K562 (cell line): Measurements from ENCODE around the gene LDLRAD3. TPM values are rescaled to one million over a fixed set of nuclear protein-coding genes. Genes with fewer than 3 reads are reported as not detected.

Source experiments
- ATAC-seq: fragments of 200-7000 bp; cut with Tn5 transposase; 3 replicates; pipeline ENCODE4 v1.9.1; 2020; ENCODE audit warnings: moderate library complexity
- BruUV-seq: library from RNA; stranded (reverse); fragments of 400-500 nt; replicated peaks from 2 replicates; lab custom pipeline; 2021; lab: Mats Ljungman, UMichigan
- CTCF ChIA-PET: fragments of 300-600 bp; formaldehyde crosslinking; extraction: SDS; loops from one replicate; lab custom pipeline; 2021; ENCODE audit warnings: low intra/inter-chr PET ratio; lab: Yijun Ruan, JAX
- POLR2A ChIA-PET: fragments of 300-600, 350-650 bp; sonication (Branson Sonifier 250); formaldehyde crosslinking; extraction: SDS; loops from one replicate; lab custom pipeline; 2021; ENCODE audit warnings: antibody characterized with exemption, inconsistent platforms; lab: Yijun Ruan, JAX
- DNase-seq, 4 experiments: peaks; one replicate each; pipeline versions ENCODE4 v3.0.0 to v3.0.0-alpha.2; 2011 to 2018; ENCODE audit warnings: low spot score in 3 of 4, mixed read lengths in 3 of 4; ENCODE audit errors: extremely low read depth in 1 of 4
- FAIRE-seq: peaks from 2 replicates; lab custom pipeline; 2011; peaks lifted over from hg19 to GRCh38; lab: Jason Lieb, UNC
- H2AFZ ChIP-seq: 2 replicates; pipeline ENCODE4 v1.6.0; 2011; ENCODE audit warnings: low read depth, low read length, control low read depth, inconsistent platforms
- H3K27ac ChIP-seq: fragments of 200-600 bp; 3 replicates; pipeline ENCODE4 v1.8.0; 2011; ENCODE audit warnings: low read depth, mild to moderate bottlenecking, control low read depth, inconsistent platforms, low read length, moderate library complexity, mixed read lengths; ENCODE audit errors: extremely low read depth
- H3K27me3 ChIP-seq, 2 experiments: fragments of 300-600 bp in 1 of 2; 2 replicates in 1 of 2; 3 replicates in 1 of 2; pipeline versions ENCODE4 v1.6.0 to v1.8.0; 2011; ENCODE audit warnings: inconsistent platforms in 2 of 2, low read length in 2 of 2, mild to moderate bottlenecking in 1 of 2, mixed read lengths in 1 of 2, moderate library complexity in 1 of 2; ENCODE audit not compliant: control insufficient read depth in 2 of 2, insufficient read depth in 2 of 2
- H3K36me3 ChIP-seq: fragments of 300-600 bp; 3 replicates; pipeline ENCODE4 v1.8.0; 2011; ENCODE audit warnings: mild to moderate bottlenecking, low read length, inconsistent platforms; ENCODE audit not compliant: control insufficient read depth, insufficient read depth
- H3K4me1 ChIP-seq, 2 experiments: fragments of 200-600 bp in 1 of 2; replicated peaks in 1 of 2; 2 replicates in 1 of 2; 3 replicates in 1 of 2; pipeline versions ENCODE4 v1.5.1 to v1.8.0; 2011; ENCODE audit warnings: inconsistent platforms in 2 of 2, low read length in 2 of 2, mild to moderate bottlenecking in 1 of 2, mixed read lengths in 1 of 2, moderate library complexity in 1 of 2; ENCODE audit not compliant: control insufficient read depth in 2 of 2, insufficient read depth in 2 of 2
- H3K4me2 ChIP-seq: 2 replicates; pipeline ENCODE4 v1.6.1; 2011; ENCODE audit warnings: low read length, control low read depth, inconsistent platforms, mixed read lengths; ENCODE audit not compliant: insufficient read depth
- H3K4me3 ChIP-seq: fragments of 200-600 bp; sonication (generic), shearing (Covaris generic); 2 replicates; pipeline ENCODE4 v1.5.1; 2016; ENCODE audit warnings: control low read depth, inconsistent platforms
- H3K79me2 ChIP-seq: fragments of 200-600 bp; 3 replicates; pipeline ENCODE4 v1.8.0; 2011; ENCODE audit warnings: low read length, inconsistent platforms; ENCODE audit not compliant: control insufficient read depth, insufficient read depth
- H3K9ac ChIP-seq, 2 experiments: 2 replicates each; pipeline versions ENCODE4 v1.6.0 to v1.6.1; 2011; ENCODE audit warnings: low read depth in 2 of 2, low read length in 2 of 2, control low read depth in 1 of 2, inconsistent platforms in 1 of 2, mild to moderate bottlenecking in 1 of 2, mixed read lengths in 1 of 2; ENCODE audit not compliant: insufficient read depth in 1 of 2
- H3K9me1 ChIP-seq: one replicate; pipeline ENCODE4 v1.6.0; 2011; ENCODE audit warnings: inconsistent platforms, mild to moderate bottlenecking, low read length, moderate library complexity; ENCODE audit not compliant: control insufficient read depth, insufficient read depth
- H3K9me3 ChIP-seq: replicated peaks from 2 replicates; pipeline ENCODE4 v1.5.1; 2011; ENCODE audit warnings: low read depth, low read length, inconsistent platforms; ENCODE audit not compliant: control insufficient read depth, insufficient read depth
- H4K20me1 ChIP-seq: replicated peaks from 2 replicates; pipeline ENCODE4 v1.6.1; 2011; ENCODE audit warnings: low read length, inconsistent platforms, mixed read lengths; ENCODE audit not compliant: control insufficient read depth, insufficient read depth
- C11orf30 ChIP-seq: fragments of 450-650 bp; IDR thresholded peaks from 2 replicates; pipeline ENCODE4 v1.6.1; 2016; ENCODE audit warnings: low read depth, mild to moderate bottlenecking
- CBFA2T2 ChIP-seq: fragments of 450-650 bp; conservative IDR thresholded peaks from 2 replicates; pipeline ENCODE4 v1.6.1; 2017; ENCODE audit warnings: mild to moderate bottlenecking
- FOXP1 ChIP-seq: sonication (generic); formaldehyde crosslinking; IDR thresholded peaks from 2 replicates; pipeline ENCODE4 v1.8.0; 2022; ENCODE audit warnings: mild to moderate bottlenecking, missing genetic modification reagents
- GATAD2A ChIP-seq: fragments of 450-650 bp; IDR thresholded peaks from 2 replicates; pipeline ENCODE4 v1.6.1; 2017
- KLF13 ChIP-seq: fragments of 450-650 bp; IDR thresholded peaks from 2 replicates; pipeline ENCODE4 v1.6.1; 2016; ENCODE audit warnings: missing genetic modification characterization, low read depth, mild to moderate bottlenecking, missing compliant biosample characterization, moderate library complexity, borderline replicate concordance
- PCBP2 ChIP-seq: fragments of 200-400 bp; formaldehyde crosslinking; IDR thresholded peaks from 2 replicates; pipeline ENCODE4 v1.6.1; 2018; ENCODE audit warnings: low read length, low read depth, mild to moderate bottlenecking, moderate library complexity; ENCODE audit not compliant: poor library complexity, severe bottlenecking
- TAF9B ChIP-seq: fragments of 450-650 bp; IDR thresholded peaks from 2 replicates; pipeline ENCODE4 v1.6.1; 2018; ENCODE audit warnings: mild to moderate bottlenecking; ENCODE audit not compliant: partially characterized antibody
- THRAP3 ChIP-seq: fragments of 450-650 bp; IDR thresholded peaks from 2 replicates; pipeline ENCODE4 v1.6.1; 2016; ENCODE audit warnings: mild to moderate bottlenecking, inconsistent platforms, borderline replicate concordance
- ZNF253 ChIP-seq: fragments of 250-450 bp; sonication (Bioruptor Pico); conservative IDR thresholded peaks from 2 replicates; pipeline ENCODE4 v1.6.1; 2021; ENCODE audit warnings: mild to moderate bottlenecking
- WGBS: fragments of 100-300 bp; shearing (Covaris generic); methylation state at CpG from one replicate; pipeline ENCODE4 v1.1.6; 2016; ENCODE audit warnings: low coverage, mixed read lengths; ENCODE audit not compliant: insufficient coverage; ENCODE audit errors: missing lambda C conversion rate; 5-methylcytosine and 5-hydroxymethylcytosine counted together
- in situ Hi-C: fragments of 300-500 bp; cut with MboI; formaldehyde crosslinking; loops from 4 replicates; pipeline ENCODE4 v1.15.0; 2018; ENCODE audit warnings: inconsistent platforms, mixed read lengths
- intact Hi-C: fragments of 100-400 bp; cut with micrococcal nuclease; formaldehyde crosslinking; loops from 2 replicates; pipeline ENCODE4 v1.14.2; 2022
- polyA plus RNA-seq, 8 experiments: library from polyadenylated mRNA; depleted of rRNA in 4 of 8; stranded (reverse) in 5 of 8; unstranded in 3 of 8; fragments of >200 nt; fragmentation: Nextera tagmentation in 2 of 8; fragmentation: Illumina TruSeq in 1 of 8; extraction: Ambion mirVana in 2 of 8; extraction: Trizol in 1 of 8; gene quantifications; 2 replicates each; pipeline versions ENCODE4 v1.2.1 to v1.2.3, GENCODE V29; 2011 to 2014; ENCODE audit warnings: inconsistent platforms in 1 of 8, missing spikeins in 1 of 8
- total RNA-seq, 7 experiments: library from RNA; depleted of rRNA in 6 of 7; stranded (reverse); fragments of >200 nt in 6 of 7; fragmentation: Illumina TruSeq in 2 of 7; extraction: Trizol in 2 of 7; gene quantifications; 2 replicates each; pipeline versions ENCODE4 v1.2.1 to v1.2.3, GENCODE V29; 2011 to 2021; ENCODE audit warnings: low replicate concordance in 1 of 7
- TF ChIP-seq, protein P1 (sequence below), 2 experiments: fragments of 450-650 bp in 1 of 2; sonication (generic) in 1 of 2; formaldehyde crosslinking; conservative IDR thresholded peaks; 2 replicates each; pipeline versions ENCODE4 v1.4.0 to v1.8.1; 2020 to 2022; ENCODE audit warnings: mild to moderate bottlenecking in 1 of 2, missing genetic modification reagents in 1 of 2
- TF ChIP-seq, protein P2 (sequence below): conservative IDR thresholded peaks from 2 replicates; pipeline ENCODE4 v1.6.1; 2011; ENCODE audit warnings: low read depth, mild to moderate bottlenecking, low read length; ENCODE audit not compliant: control insufficient read depth
- TF ChIP-seq, protein P3 (sequence below): fragments of 250-450 bp; sonication (Bioruptor Pico); IDR thresholded peaks from 2 replicates; pipeline ENCODE4 v1.6.1; 2021; ENCODE audit warnings: mild to moderate bottlenecking
- TF ChIP-seq, protein P4 (sequence below): fragments of 450-650 bp; IDR thresholded peaks from 2 replicates; pipeline ENCODE4 v1.6.1; 2016
- TF ChIP-seq, protein P5 (sequence below), 2 experiments: fragments of 250-450 bp in 1 of 2; fragments of 450-650 bp in 1 of 2; sonication (Bioruptor Pico) in 1 of 2; IDR thresholded peaks; 2 replicates each; pipeline versions ENCODE4 v1.6.1 to v1.8.0; 2016 to 2021; ENCODE audit warnings: mild to moderate bottlenecking in 2 of 2, moderate library complexity in 2 of 2, missing compliant biosample characterization in 1 of 2, missing genetic modification characterization in 1 of 2
- TF ChIP-seq, protein P6 (sequence below): fragments of 250-450 bp; sonication (Bioruptor Pico); IDR thresholded peaks from 2 replicates; pipeline ENCODE4 v1.5.1; 2021; ENCODE audit warnings: mild to moderate bottlenecking

LDLRAD3 gene
- total and polyA plus RNA-seq, 9 of the 15 experiments (the other 6 are each of a cell fraction or from before 2014, with no cell fraction given) = 0.73 to 7.2 (median 3.5) TPM

DNA sequence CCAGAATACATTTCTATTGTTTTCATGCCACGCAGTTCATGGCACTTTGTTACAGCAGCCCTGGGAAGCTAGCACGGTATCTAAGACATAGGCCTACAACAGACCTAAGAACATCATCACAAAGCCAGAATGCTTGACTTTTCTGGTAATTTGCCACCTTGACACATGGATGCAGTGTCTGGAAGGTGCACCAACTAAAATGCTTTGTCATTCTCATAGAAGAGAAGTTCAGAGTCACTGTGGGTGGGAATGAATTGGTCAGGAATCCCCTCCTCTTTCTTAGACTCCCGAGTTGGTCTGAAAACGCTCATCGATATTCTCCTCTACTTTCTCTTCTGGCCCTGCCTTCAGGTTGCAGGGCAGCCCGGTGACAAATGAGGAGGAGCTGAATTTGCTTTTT lies 223.9 kb downstream of the LDLRAD3 start (continued):
- peak; percentile 64 for TF ChIP-seq C11orf30
- TF ChIP-seq FOXP1 (CRISPR knock-in tag) = no peak
- no peak for TF ChIP-seq PCBP2
- no peak for TF ChIP-seq THRAP3
- no peak for TF ChIP-seq GATAD2A
- TF ChIP-seq ZNF253 (CRISPR knock-in tag) = no peak

DNA sequence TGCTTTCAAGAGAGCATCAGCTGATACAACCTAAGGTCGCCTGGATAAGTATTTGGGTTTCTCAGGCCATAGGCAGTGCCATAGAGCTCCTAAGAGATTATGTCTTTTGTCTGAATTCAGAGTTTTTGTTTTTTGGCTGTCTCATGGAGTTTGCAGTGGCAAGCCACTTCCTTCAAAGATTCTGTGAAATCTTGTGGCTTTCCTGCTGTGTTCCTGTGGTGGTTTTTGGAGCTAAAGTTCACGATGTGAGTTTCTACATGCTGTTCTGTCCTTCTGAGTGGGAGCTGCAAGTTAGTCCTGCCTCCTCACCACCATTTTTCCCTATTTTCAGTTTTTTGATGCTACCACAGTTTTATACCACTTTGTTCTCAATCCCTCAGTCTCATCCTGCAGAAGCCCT lies 234.0 kb downstream of the LDLRAD3 start:
- WGBS = 0% methylated on average over 2 of the region's 2 CpGs
- no peak for ATAC-seq
- peaks cover 0 to 4% of the 10 kb centered on the region in 2 experiments; a peak in 1 of 5 replicates for H3K4me1 ChIP-seq
- no peak for DNase-seq
- in situ Hi-C loops = no loop called here
- H4K20me1 ChIP-seq = no peaks in the 10 kb centered on the region; the same call in 1 of the 2 replicates
- no peaks in the 10 kb centered on the region for H3K9me1 ChIP-seq
- H3K9ac ChIP-seq = no peak overlapping the region
- POLR2A ChIA-PET = no interaction called here
- CTCF ChIA-PET = no interaction called here
- no peak overlapping the region for H3K4me2 ChIP-seq
- BruUV-seq = no TSS peak
- no peaks in the 10 kb centered on the region for H3K36me3 ChIP-seq
- no peak overlapping the region for H3K4me3 ChIP-seq
- peaks cover 3 to 29% of the 10 kb centered on the region in 2 experiments; a peak in 3 of 5 replicates for H3K27me3 ChIP-seq
- intact Hi-C loops = no loop called here
- no peak for TF ChIP-seq KLF13 (tag)
- TF ChIP-seq, protein P1, sequence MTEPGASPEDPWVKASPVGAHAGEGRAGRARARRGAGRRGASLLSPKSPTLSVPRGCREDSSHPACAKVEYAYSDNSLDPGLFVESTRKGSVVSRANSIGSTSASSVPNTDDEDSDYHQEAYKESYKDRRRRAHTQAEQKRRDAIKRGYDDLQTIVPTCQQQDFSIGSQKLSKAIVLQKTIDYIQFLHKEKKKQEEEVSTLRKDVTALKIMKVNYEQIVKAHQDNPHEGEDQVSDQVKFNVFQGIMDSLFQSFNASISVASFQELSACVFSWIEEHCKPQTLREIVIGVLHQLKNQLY (CRISPR knock-in tag; conservative IDR thresholded peaks at IDR 0.05) = no peak
- TF ChIP-seq, protein P2, sequence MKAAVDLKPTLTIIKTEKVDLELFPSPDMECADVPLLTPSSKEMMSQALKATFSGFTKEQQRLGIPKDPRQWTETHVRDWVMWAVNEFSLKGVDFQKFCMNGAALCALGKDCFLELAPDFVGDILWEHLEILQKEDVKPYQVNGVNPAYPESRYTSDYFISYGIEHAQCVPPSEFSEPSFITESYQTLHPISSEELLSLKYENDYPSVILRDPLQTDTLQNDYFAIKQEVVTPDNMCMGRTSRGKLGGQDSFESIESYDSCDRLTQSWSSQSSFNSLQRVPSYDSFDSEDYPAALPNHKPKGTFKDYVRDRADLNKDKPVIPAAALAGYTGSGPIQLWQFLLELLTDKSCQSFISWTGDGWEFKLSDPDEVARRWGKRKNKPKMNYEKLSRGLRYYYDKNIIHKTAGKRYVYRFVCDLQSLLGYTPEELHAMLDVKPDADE = no peak
- TF ChIP-seq, protein P3, sequence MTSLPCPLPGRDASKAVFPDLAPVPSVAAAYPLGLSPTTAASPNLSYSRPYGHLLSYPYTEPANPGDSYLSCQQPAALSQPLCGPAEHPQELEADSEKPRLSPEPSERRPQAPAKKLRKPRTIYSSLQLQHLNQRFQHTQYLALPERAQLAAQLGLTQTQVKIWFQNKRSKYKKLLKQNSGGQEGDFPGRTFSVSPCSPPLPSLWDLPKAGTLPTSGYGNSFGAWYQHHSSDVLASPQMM = no peak
- TF ChIP-seq TAF9B = no peak
- TF ChIP-seq, protein P4, sequence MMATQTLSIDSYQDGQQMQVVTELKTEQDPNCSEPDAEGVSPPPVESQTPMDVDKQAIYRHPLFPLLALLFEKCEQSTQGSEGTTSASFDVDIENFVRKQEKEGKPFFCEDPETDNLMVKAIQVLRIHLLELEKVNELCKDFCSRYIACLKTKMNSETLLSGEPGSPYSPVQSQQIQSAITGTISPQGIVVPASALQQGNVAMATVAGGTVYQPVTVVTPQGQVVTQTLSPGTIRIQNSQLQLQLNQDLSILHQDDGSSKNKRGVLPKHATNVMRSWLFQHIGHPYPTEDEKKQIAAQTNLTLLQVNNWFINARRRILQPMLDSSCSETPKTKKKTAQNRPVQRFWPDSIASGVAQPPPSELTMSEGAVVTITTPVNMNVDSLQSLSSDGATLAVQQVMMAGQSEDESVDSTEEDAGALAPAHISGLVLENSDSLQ = no peak
- TF ChIP-seq, protein P5, sequence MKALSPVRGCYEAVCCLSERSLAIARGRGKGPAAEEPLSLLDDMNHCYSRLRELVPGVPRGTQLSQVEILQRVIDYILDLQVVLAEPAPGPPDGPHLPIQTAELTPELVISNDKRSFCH (CRISPR knock-in tag; IDR thresholded peaks at IDR 0.05) = no peak
- TF ChIP-seq, protein P5 (tag; IDR thresholded peaks at IDR 0.05) = no peak
- TF ChIP-seq CBFA2T2 = no peak
- TF ChIP-seq, protein P6, sequence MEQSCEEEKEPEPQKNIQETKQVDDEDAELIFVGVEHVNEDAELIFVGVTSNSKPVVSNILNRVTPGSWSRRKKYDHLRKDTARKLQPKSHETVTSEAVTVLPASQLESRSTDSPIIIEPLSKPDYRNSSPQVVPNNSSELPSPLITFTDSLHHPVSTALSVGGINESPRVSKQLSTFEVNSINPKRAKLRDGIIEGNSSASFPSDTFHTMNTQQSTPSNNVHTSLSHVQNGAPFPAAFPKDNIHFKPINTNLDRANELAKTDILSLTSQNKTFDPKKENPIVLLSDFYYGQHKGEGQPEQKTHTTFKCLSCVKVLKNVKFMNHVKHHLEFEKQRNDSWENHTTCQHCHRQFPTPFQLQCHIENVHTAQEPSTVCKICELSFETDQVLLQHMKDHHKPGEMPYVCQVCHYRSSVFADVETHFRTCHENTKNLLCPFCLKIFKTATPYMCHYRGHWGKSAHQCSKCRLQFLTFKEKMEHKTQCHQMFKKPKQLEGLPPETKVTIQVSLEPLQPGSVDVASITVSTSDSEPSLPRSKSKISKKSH (CRISPR knock-in tag) = no peak
- no peaks in the 10 kb centered on the region for H3K79me2 ChIP-seq
- H2AFZ ChIP-seq = no peak overlapping the region
- no peak overlapping the region for H3K27ac ChIP-seq
- no peaks in the 10 kb centered on the region for H3K9me3 ChIP-seq
- FAIRE-seq = no peak
